HEK293 (cell line): Measurements from ENCODE around the gene TMEM119.

Experiments
- CTCF ChIA-PET: fragments of 350-600 bp; formaldehyde crosslinking; extraction: SDS; loops from one replicate; lab custom pipeline; 2021; ENCODE audit warnings: antibody characterized with exemption; lab: Yijun Ruan, JAX
- POLR2A ChIA-PET: fragments of 300-600 bp; formaldehyde crosslinking; extraction: SDS; loops from one replicate; lab custom pipeline; 2020; ENCODE audit warnings: antibody characterized with exemption, inconsistent platforms; lab: Yijun Ruan, JAX
- H3K27ac ChIP-seq: fragments of 200-500 bp; sonication (Bioruptor generic); 2 replicates; pipeline ENCODE4 v1.5.1; 2014; ENCODE audit warnings: low read depth, low read length, control low read depth, inconsistent platforms; ENCODE audit errors: extremely low read depth
- H3K36me3 ChIP-seq, 2 experiments: fragments of 200-500 bp in 1 of 2; sonication (Bioruptor generic) in 1 of 2; 1 replicate in 1 of 2; 2 replicates in 1 of 2; pipeline ENCODE4 v1.5.1; 2014 to 2017; ENCODE audit warnings: inconsistent platforms in 2 of 2, low read length in 2 of 2; ENCODE audit not compliant: control insufficient read depth in 2 of 2, insufficient read depth in 1 of 2
- H3K4me1 ChIP-seq: fragments of 200-500 bp; sonication (Bioruptor generic); 2 replicates; pipeline ENCODE4 v1.5.1; 2014; ENCODE audit warnings: mild to moderate bottlenecking, low read length, inconsistent platforms; ENCODE audit not compliant: control insufficient read depth, insufficient read depth
- H3K4me3 ChIP-seq: 2 replicates; pipeline ENCODE4 v1.5.1; 2011; ENCODE audit warnings: low read depth, mild to moderate bottlenecking, control low read depth, low read length, moderate library complexity
- H3K9me3 ChIP-seq: fragments of 200-500 bp; sonication (Bioruptor generic); 2 replicates; pipeline ENCODE4 v1.5.1; 2014; ENCODE audit warnings: low read depth, low read length, inconsistent platforms; ENCODE audit not compliant: control insufficient read depth, insufficient read depth
- RBAK ChIP-seq: fragments of 450-650 bp; formaldehyde crosslinking; IDR thresholded peaks from 2 replicates; pipeline ENCODE4 v1.5.1; 2016; ENCODE audit warnings: missing biosample characterization, missing genetic modification characterization
- SP7 ChIP-seq: fragments of 450-650 bp; formaldehyde crosslinking; IDR thresholded peaks from 2 replicates; pipeline ENCODE4 v1.5.1; 2016; ENCODE audit warnings: missing biosample characterization, missing genetic modification characterization
- YY2 ChIP-seq: fragments of 450-650 bp; formaldehyde crosslinking; IDR thresholded peaks from 2 replicates; pipeline ENCODE4 v1.5.1; 2016; ENCODE audit warnings: missing biosample characterization, missing genetic modification characterization
- ZBTB17 ChIP-seq: fragments of 450-650 bp; formaldehyde crosslinking; IDR thresholded peaks from 2 replicates; pipeline ENCODE4 v1.5.1; 2016; ENCODE audit warnings: missing biosample characterization, missing genetic modification characterization
- ZBTB48 ChIP-seq: fragments of 450-650 bp; formaldehyde crosslinking; IDR thresholded peaks from 2 replicates; pipeline ENCODE4 v1.5.1; 2016; ENCODE audit warnings: missing biosample characterization, missing genetic modification characterization
- ZFP37 ChIP-seq: fragments of 450-650 bp; formaldehyde crosslinking; IDR thresholded peaks from 2 replicates; pipeline ENCODE4 v1.5.1; 2016; ENCODE audit warnings: missing biosample characterization, missing genetic modification characterization
- ZNF211 ChIP-seq: fragments of 450-650 bp; formaldehyde crosslinking; IDR thresholded peaks from 2 replicates; pipeline ENCODE4 v1.5.1; 2016; ENCODE audit warnings: low read depth, missing biosample characterization, missing genetic modification characterization
- ZNF23 ChIP-seq: fragments of 450-650 bp; formaldehyde crosslinking; IDR thresholded peaks from 2 replicates; pipeline ENCODE4 v1.5.1; 2016; ENCODE audit warnings: missing biosample characterization, missing genetic modification characterization, borderline replicate concordance
- ZNF239 ChIP-seq: fragments of 450-650 bp; formaldehyde crosslinking; IDR thresholded peaks from 2 replicates; pipeline ENCODE4 v1.5.1; 2016; ENCODE audit warnings: missing biosample characterization, missing genetic modification characterization
- ZNF335 ChIP-seq: fragments of 450-650 bp; formaldehyde crosslinking; conservative IDR thresholded peaks from 2 replicates; pipeline ENCODE4 v1.5.1; 2016; ENCODE audit warnings: missing biosample characterization, missing genetic modification characterization
- ZNF391 ChIP-seq: fragments of 450-650 bp; formaldehyde crosslinking; IDR thresholded peaks from 2 replicates; pipeline ENCODE4 v1.5.1; 2016; ENCODE audit warnings: low read depth, missing biosample characterization, missing genetic modification characterization, borderline replicate concordance
- ZNF548 ChIP-seq: fragments of 450-650 bp; formaldehyde crosslinking; IDR thresholded peaks from 2 replicates; pipeline ENCODE4 v1.5.1; 2016; ENCODE audit warnings: missing biosample characterization, missing genetic modification characterization
- ZNF555 ChIP-seq: fragments of 450-650 bp; formaldehyde crosslinking; conservative IDR thresholded peaks from 2 replicates; pipeline ENCODE4 v1.5.1; 2017; ENCODE audit warnings: missing biosample characterization, mild to moderate bottlenecking, missing genetic modification characterization, inconsistent platforms
- ZNF76 ChIP-seq: fragments of 450-650 bp; formaldehyde crosslinking; IDR thresholded peaks from 2 replicates; pipeline ENCODE4; 2016; ENCODE audit warnings: low read depth, missing biosample characterization, missing genetic modification characterization, borderline replicate concordance
- ZNF777 ChIP-seq: fragments of 450-650 bp; formaldehyde crosslinking; IDR thresholded peaks from 2 replicates; pipeline ENCODE4 v1.5.1; 2017; ENCODE audit warnings: missing biosample characterization, missing genetic modification characterization, borderline replicate concordance
- ZNF837 ChIP-seq: fragments of 450-650 bp; formaldehyde crosslinking; IDR thresholded peaks from 2 replicates; pipeline ENCODE4 v1.5.1; 2016; ENCODE audit warnings: missing biosample characterization, missing genetic modification characterization
- TF ChIP-seq, protein P1 (sequence below): fragments of 450-650 bp; formaldehyde crosslinking; IDR thresholded peaks from 2 replicates; pipeline ENCODE4 v1.5.0; 2017; ENCODE audit warnings: missing biosample characterization, missing genetic modification characterization, borderline replicate concordance
- TF ChIP-seq, protein P2 (sequence below): fragments of 450-650 bp; formaldehyde crosslinking; IDR thresholded peaks from 2 replicates; pipeline ENCODE4 v1.5.1; 2017; ENCODE audit warnings: missing biosample characterization, mild to moderate bottlenecking, missing genetic modification characterization, moderate library complexity
- TF ChIP-seq, protein P3 (sequence below): fragments of 450-650 bp; formaldehyde crosslinking; IDR thresholded peaks from 2 replicates; pipeline ENCODE4 v1.5.1; 2016; ENCODE audit warnings: missing biosample characterization, missing genetic modification characterization
- TF ChIP-seq, protein P4 (sequence below): fragments of 450-650 bp; formaldehyde crosslinking; IDR thresholded peaks from 2 replicates; pipeline ENCODE4 v1.5.1; 2016; ENCODE audit warnings: missing biosample characterization, missing genetic modification characterization

Gene TMEM119

DNA sequence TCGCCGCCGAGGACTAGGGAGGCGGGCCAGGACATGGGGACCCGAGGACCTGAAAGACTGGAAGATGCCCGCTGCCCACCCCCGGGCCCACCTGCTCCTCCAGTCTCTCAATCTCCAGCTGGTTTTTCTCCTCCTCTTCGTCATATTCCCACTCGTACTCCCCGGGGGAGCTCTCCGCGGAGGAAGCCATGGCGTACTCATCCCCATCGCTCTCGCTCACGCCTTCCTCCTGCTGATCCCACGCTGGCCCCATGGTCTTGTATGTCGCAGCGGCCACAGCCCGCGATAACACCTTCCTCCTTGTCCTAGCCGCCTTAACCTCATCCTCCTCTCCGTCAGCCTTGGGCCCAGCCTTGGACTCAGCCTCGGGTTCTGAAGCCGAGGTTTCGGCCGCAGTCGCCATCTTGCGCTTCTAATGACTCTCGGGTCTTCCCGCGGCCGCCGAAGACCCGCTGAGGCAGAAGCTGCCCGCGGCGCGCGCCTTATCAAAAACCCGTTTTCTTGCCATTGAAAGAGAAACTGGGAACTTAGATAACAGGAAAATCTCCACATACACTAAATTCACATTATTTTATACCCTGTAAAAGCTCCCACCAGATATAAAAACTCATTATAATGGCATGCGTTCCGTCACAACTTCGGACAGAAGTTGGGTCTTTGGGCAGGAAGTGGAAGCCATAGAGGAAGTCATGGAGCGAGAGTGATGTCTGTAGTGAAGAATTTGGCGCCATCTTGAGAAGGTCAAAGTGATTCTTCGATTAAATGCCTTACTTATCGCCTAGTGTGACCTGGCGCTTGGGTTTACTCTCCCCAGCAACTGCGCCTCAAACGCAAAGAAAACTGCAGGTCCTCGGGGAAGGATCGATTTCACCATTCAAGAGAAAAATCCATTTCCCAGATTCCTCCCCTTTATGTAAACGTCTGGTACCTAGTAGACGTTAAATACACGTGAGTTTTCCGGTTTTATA lies 36.8 kb downstream of the TMEM119 start, which contains the start of gene SART3 (continued):
- peak; percentile 100 for TF ChIP-seq ZNF335 (tag by site-specific recombination)
- TF ChIP-seq, protein P1, sequence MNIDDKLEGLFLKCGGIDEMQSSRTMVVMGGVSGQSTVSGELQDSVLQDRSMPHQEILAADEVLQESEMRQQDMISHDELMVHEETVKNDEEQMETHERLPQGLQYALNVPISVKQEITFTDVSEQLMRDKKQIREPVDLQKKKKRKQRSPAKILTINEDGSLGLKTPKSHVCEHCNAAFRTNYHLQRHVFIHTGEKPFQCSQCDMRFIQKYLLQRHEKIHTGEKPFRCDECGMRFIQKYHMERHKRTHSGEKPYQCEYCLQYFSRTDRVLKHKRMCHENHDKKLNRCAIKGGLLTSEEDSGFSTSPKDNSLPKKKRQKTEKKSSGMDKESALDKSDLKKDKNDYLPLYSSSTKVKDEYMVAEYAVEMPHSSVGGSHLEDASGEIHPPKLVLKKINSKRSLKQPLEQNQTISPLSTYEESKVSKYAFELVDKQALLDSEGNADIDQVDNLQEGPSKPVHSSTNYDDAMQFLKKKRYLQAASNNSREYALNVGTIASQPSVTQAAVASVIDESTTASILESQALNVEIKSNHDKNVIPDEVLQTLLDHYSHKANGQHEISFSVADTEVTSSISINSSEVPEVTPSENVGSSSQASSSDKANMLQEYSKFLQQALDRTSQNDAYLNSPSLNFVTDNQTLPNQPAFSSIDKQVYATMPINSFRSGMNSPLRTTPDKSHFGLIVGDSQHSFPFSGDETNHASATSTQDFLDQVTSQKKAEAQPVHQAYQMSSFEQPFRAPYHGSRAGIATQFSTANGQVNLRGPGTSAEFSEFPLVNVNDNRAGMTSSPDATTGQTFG (tag by site-specific recombination): no peak
- no peak for TF ChIP-seq RBAK (tag by site-specific recombination)
- peak; percentile 100 for TF ChIP-seq ZNF548
- TF ChIP-seq ZNF76 (tag by site-specific recombination): peak; percentile 84; the same call in 1 of the 2 replicates
- TF ChIP-seq ZNF211 (tag by site-specific recombination): no peak
- peak; percentile 71 for TF ChIP-seq SP7 (tag by site-specific recombination)
- TF ChIP-seq, protein P2, sequence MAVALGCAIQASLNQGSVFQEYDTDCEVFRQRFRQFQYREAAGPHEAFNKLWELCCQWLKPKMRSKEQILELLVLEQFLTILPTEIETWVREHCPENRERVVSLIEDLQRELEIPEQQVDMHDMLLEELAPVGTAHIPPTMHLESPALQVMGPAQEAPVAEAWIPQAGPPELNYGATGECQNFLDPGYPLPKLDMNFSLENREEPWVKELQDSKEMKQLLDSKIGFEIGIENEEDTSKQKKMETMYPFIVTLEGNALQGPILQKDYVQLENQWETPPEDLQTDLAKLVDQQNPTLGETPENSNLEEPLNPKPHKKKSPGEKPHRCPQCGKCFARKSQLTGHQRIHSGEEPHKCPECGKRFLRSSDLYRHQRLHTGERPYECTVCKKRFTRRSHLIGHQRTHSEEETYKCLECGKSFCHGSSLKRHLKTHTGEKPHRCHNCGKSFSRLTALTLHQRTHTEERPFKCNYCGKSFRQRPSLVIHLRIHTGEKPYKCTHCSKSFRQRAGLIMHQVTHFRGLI: peak; percentile 32; the same call in 1 of the 2 replicates
- no peak for TF ChIP-seq ZBTB48 (tag by site-specific recombination)
- peak; percentile 98 for TF ChIP-seq ZBTB17 (tag by site-specific recombination)
- 0 out of 2 replicates have a peak, but pooled peaks have one; percentile 27 for TF ChIP-seq ZNF391 (tag by site-specific recombination)
- TF ChIP-seq ZNF777: no peak
- no peak for TF ChIP-seq ZNF555 (tag by site-specific recombination)
- no peak for TF ChIP-seq ZNF239
- TF ChIP-seq, protein P3, sequence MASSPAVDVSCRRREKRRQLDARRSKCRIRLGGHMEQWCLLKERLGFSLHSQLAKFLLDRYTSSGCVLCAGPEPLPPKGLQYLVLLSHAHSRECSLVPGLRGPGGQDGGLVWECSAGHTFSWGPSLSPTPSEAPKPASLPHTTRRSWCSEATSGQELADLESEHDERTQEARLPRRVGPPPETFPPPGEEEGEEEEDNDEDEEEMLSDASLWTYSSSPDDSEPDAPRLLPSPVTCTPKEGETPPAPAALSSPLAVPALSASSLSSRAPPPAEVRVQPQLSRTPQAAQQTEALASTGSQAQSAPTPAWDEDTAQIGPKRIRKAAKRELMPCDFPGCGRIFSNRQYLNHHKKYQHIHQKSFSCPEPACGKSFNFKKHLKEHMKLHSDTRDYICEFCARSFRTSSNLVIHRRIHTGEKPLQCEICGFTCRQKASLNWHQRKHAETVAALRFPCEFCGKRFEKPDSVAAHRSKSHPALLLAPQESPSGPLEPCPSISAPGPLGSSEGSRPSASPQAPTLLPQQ: peak; percentile 69
- TF ChIP-seq ZNF23 (tag by site-specific recombination): no peak
- peak; percentile 94 for TF ChIP-seq YY2 (tag by site-specific recombination)

DNA sequence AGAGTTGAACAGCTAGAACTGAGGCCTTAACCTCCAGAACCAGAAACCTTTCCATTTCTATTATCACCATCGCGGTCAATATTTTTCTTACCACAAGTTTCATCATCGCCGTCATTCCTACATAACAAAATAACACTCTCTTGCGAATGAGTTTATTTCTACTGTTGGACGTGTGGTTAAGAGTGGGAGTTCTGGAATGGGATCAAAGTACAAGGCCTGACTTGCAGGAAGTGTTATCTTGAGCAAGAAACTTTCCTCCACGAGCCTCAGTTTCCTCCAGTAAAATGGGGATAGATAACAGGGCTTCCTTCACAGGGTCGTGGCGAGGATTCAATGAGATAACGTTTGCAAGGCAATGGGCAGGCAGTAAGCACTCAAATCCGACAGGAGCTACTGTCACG lies 37.6 kb downstream of the TMEM119 start:
- Histone ChIP-seq H3K4me3 (peak overlapping the region; percentile 97), H3K4me1 (0 out of 2 replicates have a peak, but pooled peaks cover 2% of the 10 kb centered on the region), H3K9me3 (no peaks in the 10 kb centered on the region), H3K27ac (peak overlapping the region; percentile 14; the same call in 1 of the 2 replicates), H3K36me3 (peaks cover 7 to 35% of the 10 kb centered on the region in 2 experiments)
- TF ChIP-seq, protein P4, sequence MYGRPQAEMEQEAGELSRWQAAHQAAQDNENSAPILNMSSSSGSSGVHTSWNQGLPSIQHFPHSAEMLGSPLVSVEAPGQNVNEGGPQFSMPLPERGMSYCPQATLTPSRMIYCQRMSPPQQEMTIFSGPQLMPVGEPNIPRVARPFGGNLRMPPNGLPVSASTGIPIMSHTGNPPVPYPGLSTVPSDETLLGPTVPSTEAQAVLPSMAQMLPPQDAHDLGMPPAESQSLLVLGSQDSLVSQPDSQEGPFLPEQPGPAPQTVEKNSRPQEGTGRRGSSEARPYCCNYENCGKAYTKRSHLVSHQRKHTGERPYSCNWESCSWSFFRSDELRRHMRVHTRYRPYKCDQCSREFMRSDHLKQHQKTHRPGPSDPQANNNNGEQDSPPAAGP (tag by site-specific recombination): no peak
- no peak for TF ChIP-seq ZNF837 (tag by site-specific recombination)
- TF ChIP-seq ZFP37 (tag by site-specific recombination): no peak
- CTCF ChIA-PET: interaction anchor here (0.6 to 1.1 kb wide), 3 partner anchors 47 to 58 kb away, joined by 3 to 8 read pairs (median 3); no protein-coding TSS in a partner anchor
- POLR2A ChIA-PET: interaction anchor here (0.7 to 1.3 kb wide), 3 partner anchors 26 to 81 kb away, joined by 3 to 4 read pairs (median 3); no protein-coding TSS in a partner anchor
